HL-60 (cell line): ENCODE data around the gene HS3ST2.

Experiments used
- CTCF ChIP-seq: IDR thresholded peaks from one replicate; pipeline ENCODE4 v1.5.1; 2011; ENCODE audit warnings: low read length, control low read depth, inconsistent platforms; ENCODE audit not compliant: insufficient read depth
- GABPA ChIP-seq: IDR thresholded peaks from 2 replicates; pipeline ENCODE4 v1.6.1; 2012; ENCODE audit warnings: low read depth
- POLR2AphosphoS5 ChIP-seq: IDR thresholded peaks from 2 replicates; pipeline ENCODE4 v1.6.1; 2012; ENCODE audit warnings: low read depth
- REST ChIP-seq: IDR thresholded peaks from 2 replicates; pipeline ENCODE4 v1.6.1; 2012; ENCODE audit warnings: low read depth; ENCODE audit not compliant: insufficient replicate concordance

GRCh38 chr16:22764662-22765327, 49.2 kb upstream of the HS3ST2 start:
- TF ChIP-seq POLR2AphosphoS5: no peak
- no peak for TF ChIP-seq CTCF
- no peak for TF ChIP-seq GABPA
- no peak for TF ChIP-seq REST
